ENCODE results near the gene NHLRC4. TPM values are rescaled to one million over a fixed set of nuclear protein-coding genes. Genes with fewer than 3 reads are reported as not detected.
A peak's percentile ranks its signal among the peaks of the same experiment; 100 is the strongest.

NHLRC4 gene
- total RNA-seq, 4 donors from 2014 or later: 0.49 to 1.0 (median 0.57) TPM

DNA sequence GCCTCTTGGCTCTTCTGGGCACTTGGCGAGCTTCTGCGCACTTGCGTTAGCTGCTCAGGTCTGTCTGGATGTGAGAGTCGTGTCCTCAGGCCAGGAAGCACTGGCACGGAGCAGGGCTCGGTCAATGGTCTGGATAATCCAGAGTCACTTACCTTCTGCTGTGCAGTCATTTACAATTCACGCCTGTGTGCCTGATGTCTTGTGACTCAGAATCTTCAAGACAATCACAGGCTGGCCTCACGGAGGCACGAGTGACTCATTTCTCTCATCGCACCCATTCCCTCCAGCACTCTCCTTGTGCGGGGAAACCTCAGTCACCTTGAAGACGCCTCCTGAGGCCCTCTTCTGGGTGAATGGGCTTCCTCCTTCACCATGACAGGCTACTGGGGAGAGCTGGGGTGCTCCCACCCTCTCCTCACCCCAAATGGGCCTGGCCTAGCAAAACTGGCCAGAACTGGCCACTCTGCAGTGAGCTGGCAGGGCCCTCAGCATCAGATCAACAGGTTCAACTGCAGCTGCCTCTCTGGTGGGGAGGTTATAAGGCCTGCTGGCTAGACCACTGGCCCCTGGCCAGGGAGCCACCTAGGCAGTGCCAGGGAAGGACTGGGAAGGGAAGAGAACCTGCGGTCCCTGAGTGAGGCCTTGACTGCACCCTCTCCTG, 41.2 kb upstream of the NHLRC4 start:
- intact Hi-C loops (cut with DNase I; ENCODE audit: low total_unique reads): no loop called here
- no peak overlapping the region for H3K4me3 ChIP-seq (ENCODE audit: low read depth, poor library complexity, severe bottlenecking)
- no peak for TF ChIP-seq POLR2A (IDR thresholded peaks at IDR 0.05)
- TF ChIP-seq, protein P1, sequence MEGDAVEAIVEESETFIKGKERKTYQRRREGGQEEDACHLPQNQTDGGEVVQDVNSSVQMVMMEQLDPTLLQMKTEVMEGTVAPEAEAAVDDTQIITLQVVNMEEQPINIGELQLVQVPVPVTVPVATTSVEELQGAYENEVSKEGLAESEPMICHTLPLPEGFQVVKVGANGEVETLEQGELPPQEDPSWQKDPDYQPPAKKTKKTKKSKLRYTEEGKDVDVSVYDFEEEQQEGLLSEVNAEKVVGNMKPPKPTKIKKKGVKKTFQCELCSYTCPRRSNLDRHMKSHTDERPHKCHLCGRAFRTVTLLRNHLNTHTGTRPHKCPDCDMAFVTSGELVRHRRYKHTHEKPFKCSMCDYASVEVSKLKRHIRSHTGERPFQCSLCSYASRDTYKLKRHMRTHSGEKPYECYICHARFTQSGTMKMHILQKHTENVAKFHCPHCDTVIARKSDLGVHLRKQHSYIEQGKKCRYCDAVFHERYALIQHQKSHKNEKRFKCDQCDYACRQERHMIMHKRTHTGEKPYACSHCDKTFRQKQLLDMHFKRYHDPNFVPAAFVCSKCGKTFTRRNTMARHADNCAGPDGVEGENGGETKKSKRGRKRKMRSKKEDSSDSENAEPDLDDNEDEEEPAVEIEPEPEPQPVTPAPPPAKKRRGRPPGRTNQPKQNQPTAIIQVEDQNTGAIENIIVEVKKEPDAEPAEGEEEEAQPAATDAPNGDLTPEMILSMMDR (IDR thresholded peaks at IDR 0.05): no peak
- WGBS, 2 donors: 35 to 41% methylated on average over 13 of the region's 13 CpGs
- DNase-seq (ENCODE audit: low spot score in 2 of 2): peak in 1 of 2 donors; percentile 51

DNA sequence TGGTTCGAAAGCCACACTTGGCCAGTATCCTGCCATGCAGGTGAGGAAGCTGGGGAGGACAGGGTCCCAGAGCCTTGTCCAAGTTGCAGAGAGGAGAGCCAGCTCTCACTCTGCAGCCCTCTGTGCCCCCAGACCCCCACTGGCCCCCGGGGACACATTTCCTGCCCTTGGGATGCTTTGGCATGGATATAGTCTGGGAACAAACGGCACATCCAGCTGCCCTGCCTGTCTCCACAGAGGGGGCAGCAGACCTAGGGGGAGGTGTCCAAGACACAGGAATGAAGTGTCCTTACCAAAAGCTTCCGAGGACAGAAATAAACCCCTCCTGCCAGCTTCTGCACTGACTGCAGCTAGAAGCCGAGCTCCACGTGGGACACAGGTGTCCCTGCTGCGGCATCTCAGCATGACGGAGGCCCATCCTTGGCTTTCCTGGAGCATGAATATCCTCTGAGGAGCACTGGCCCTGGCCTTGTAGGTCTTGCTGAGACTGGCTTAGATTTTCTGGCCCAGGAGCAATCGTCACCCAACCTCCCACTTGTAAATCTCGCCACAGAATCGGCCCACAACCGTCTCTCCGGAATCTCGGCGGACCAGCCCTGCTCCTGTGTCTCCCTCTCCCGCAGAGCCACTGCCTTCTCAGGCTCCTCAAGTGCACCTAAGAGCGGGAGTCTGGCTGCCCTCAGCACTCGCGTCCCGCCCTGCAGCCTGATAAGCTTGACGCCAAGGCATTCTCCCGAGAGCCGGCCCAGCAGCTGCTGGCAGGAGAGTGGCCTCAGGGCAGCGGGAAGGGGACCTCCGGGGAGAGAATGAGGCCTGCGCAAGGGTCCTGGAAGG, 40.4 kb upstream of the NHLRC4 start:
- WGBS, 2 donors: 5 to 9% methylated on average over 12 to 25 of the region's 26 CpGs
- intact Hi-C loops (cut with DNase I; ENCODE audit: low total_unique reads): no loop called here
- DNase-seq (ENCODE audit: low spot score in 2 of 2): no peak
- H3K4me3 ChIP-seq (ENCODE audit: low read depth, poor library complexity, severe bottlenecking): peak overlapping the region; percentile 64
- TF ChIP-seq, protein P1 (IDR thresholded peaks at IDR 0.05): no peak
- TF ChIP-seq POLR2A (IDR thresholded peaks at IDR 0.05): no peak

DNA sequence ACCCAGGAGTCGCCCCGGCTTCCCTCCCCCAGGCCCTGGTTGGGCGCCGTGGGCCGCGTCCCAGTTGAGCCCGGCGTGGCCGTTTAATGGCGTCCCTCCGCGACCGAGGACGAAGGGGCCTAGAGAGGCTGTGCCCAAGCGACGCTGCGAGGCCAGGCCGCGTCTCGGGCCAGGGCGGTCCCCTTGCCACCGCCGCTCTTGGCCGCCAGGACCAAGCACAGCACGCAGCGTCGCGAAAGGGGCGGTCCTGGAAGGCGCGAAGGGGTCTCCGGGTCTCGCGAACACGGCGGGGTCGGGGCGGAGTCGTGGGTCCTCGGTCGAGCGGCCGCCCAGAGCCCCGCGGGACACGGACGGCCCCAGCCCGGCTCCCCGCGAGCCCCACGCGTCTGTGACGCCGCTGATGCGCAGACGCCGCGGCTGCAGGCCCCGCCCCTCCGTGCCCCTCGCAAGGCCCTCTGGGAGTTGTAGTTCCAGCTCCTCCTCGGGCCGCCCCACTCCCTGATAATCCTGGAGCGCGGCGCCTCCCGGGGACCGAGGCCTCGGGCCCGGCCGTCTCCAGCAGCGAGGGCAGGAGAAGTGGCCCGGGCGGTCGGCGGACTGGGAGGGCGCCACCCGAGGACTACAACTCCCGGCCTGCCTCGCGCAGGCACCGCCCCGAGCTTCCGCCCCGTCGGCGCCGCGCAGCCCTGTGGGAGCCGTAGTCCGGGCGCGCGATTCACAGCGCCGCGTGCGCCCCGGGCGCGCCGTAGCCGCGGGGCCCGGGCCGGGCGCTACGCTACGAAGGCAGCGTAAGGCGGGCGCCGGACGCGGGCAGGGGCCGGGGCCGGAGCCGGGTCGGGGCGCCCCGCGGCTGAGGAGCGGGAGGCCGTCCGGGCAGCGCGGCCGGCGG, 39.5 kb upstream of the NHLRC4 start, which contains the start of gene CAPN15:
CAPN15 (plus strand) TSS at position 698 of the 889 bp plus-strand sequence. CDS start 19,127 bp downstream, outside the sequence.
- TF ChIP-seq POLR2A (IDR thresholded peaks at IDR 0.05): no peak
- TF ChIP-seq, protein P1 (IDR thresholded peaks at IDR 0.05): peak in 1 of 3 donors; percentile 13
- WGBS, 2 donors: 0 to 1% methylated on average over 56 to 72 of the region's 129 CpGs
- peak; percentile 67 to 97 for DNase-seq (ENCODE audit: low spot score in 2 of 2)
- H3K4me3 ChIP-seq (ENCODE audit: low read depth, poor library complexity, severe bottlenecking): peak within 1 kb of the TSS; percentile 64
- intact Hi-C loops (cut with DNase I; ENCODE audit: low total_unique reads): no loop called here

DNA sequence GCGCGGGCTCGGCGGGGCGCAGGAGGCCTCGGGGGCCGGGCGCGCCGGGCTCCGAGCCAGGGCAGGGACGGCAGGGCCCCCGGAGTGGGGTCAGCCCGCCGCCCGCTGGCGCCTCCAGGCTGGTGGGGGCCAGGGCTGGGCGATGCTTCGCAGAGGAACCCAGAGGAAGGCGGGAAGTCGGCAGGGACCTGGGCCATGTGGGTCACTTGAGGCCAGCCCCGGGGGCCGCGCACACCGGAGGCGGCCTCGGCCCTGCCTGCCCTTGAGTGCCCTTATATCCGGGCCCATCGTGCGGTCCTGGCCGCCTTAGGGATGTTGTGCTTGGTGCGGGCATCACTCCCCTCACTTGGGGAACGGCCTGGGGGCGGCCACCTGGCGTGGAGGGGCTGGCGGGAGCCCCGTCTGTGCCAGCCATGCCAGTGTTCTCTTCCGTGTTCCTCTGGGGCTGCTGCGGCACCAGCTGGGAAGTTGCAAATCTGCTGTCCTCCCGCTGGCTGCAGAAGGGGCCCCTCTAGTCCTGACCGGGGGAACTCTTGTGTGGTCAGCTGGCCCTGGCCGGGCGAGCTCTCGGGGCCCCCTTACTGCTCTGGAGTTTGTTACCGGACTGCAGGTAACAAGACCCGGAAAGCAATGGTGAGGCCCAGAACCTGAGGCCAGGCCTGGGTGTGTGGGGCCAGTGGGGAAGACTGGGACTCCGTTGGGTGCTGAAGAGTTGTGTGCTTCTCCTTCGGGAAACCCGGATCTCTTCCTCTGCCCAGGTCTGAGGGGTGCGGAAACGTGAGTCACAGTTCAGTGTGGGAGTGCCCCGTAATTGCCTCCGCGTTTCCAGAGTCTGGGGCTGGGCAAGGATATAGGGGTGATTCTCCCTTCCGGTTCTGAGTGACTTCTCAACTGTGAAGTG, 38.4 kb upstream of the NHLRC4 start:
- TF ChIP-seq, protein P1 (IDR thresholded peaks at IDR 0.05): no peak
- TF ChIP-seq POLR2A (IDR thresholded peaks at IDR 0.05): no peak
- peak overlapping the region; percentile 48 for H3K4me3 ChIP-seq (ENCODE audit: low read depth, poor library complexity, severe bottlenecking)
- intact Hi-C loops (cut with DNase I; ENCODE audit: low total_unique reads): no loop called here
- DNase-seq (ENCODE audit: low spot score in 2 of 2): peak; percentile 55 to 91
- 1 to 8% methylated on average over 10 to 11 of the region's 55 CpGs for WGBS, 2 donors

All from lower leg skin (tissue), 4 donors.